Esophagus muscularis mucosa (tissue), 4 donors: ENCODE results near the gene SOX5.

ENCODE experiments used
- EP300 ChIP-seq: sonication (generic); formaldehyde crosslinking; IDR thresholded peaks from one replicate; pipeline ENCODE4 v1.6.1; 2017; ENCODE audit warnings: antibody characterized with exemption
- POLR2A ChIP-seq: fragments of 450-650 bp; IDR thresholded peaks from one replicate; pipeline ENCODE4 v1.6.1; 2017; ENCODE audit warnings: antibody characterized with exemption, moderate library complexity, mild to moderate bottlenecking, low read depth
- POLR2AphosphoS5 ChIP-seq, 2 donors: sonication (generic); formaldehyde crosslinking; IDR thresholded peaks; one replicate each; pipeline ENCODE4 v1.6.1; 2017; ENCODE audit warnings: antibody characterized with exemption in 2 of 2
- TF ChIP-seq, protein P1 (sequence below), 3 experiments: fragments of 200-600 bp in 2 of 3; fragments of 450-650 bp in 1 of 3; sonication (generic) in 2 of 3; IDR thresholded peaks; one replicate each; pipeline ENCODE4 v1.5.1; 2017 to 2019; ENCODE audit warnings: antibody characterized with exemption in 3 of 3, mild to moderate bottlenecking in 2 of 3, moderate library complexity in 1 of 3

DNA sequence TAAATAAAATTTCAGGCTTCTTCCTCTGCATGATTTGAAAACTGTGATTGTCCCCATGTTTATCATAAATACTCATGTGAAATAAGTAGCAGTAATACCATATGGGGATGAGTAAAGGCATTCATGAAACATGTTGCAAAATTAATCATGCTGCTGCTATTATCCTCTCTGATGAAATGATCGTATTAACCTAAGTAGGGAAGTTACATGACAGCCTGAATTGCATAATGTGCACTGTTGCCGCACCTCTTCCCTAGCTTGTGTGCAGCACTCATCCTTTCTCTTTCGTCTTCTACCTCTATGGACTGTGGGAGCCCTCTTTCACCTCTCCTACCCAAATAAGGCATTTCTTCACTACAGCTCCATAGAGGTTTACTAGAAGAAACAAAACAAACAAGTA lies 367.6 kb downstream of the SOX5 start:
- TF ChIP-seq, protein P1, sequence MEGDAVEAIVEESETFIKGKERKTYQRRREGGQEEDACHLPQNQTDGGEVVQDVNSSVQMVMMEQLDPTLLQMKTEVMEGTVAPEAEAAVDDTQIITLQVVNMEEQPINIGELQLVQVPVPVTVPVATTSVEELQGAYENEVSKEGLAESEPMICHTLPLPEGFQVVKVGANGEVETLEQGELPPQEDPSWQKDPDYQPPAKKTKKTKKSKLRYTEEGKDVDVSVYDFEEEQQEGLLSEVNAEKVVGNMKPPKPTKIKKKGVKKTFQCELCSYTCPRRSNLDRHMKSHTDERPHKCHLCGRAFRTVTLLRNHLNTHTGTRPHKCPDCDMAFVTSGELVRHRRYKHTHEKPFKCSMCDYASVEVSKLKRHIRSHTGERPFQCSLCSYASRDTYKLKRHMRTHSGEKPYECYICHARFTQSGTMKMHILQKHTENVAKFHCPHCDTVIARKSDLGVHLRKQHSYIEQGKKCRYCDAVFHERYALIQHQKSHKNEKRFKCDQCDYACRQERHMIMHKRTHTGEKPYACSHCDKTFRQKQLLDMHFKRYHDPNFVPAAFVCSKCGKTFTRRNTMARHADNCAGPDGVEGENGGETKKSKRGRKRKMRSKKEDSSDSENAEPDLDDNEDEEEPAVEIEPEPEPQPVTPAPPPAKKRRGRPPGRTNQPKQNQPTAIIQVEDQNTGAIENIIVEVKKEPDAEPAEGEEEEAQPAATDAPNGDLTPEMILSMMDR (IDR thresholded peaks at IDR 0.05) = no peak
- TF ChIP-seq POLR2AphosphoS5 (IDR thresholded peaks at IDR 0.05) (no peak), POLR2A (no peak), EP300 (no peak)
